Activated B cell treated with CpG ODN at 0.5 μM for 24 hours (primary cell): ENCODE measurements around the gene PDLIM4. TPM values are rescaled to one million over a fixed set of nuclear protein-coding genes. Genes with fewer than 3 reads are reported as not detected.

ENCODE experiments used
- ATAC-seq: fragments of 200-7000 bp; cut with Tn5 transposase; one replicate; pipeline ENCODE4 v1.10.0; 2021; ENCODE audit warnings: low read depth, mild to moderate bottlenecking, moderate library complexity
- CTCF ChIA-PET: fragments of 350-600 bp; sonication (Branson Sonifier 250); formaldehyde crosslinking; loops from one replicate; lab custom pipeline; 2021; ENCODE audit warnings: antibody characterized with exemption; lab: Charles Lee
- POLR2A ChIA-PET: fragments of 350-600 bp; sonication (Branson Sonifier 250); formaldehyde crosslinking; loops from one replicate; lab custom pipeline; 2021; ENCODE audit warnings: antibody characterized with exemption; lab: Charles Lee
- DNase-seq: peaks from one replicate; pipeline ENCODE4 v3.0.0; 2022
- H3K27ac Mint-ChIP-seq: one replicate; pipeline ENCODE4 v1.8.0; 2020; ENCODE audit warnings: mixed read lengths
- H3K27me3 Mint-ChIP-seq: one replicate; pipeline ENCODE4 v1.8.0; 2021; ENCODE audit warnings: mixed read lengths
- H3K36me3 Mint-ChIP-seq: one replicate; pipeline ENCODE4 v1.8.0; 2021; ENCODE audit warnings: low read depth, mixed read lengths
- H3K4me1 Mint-ChIP-seq: one replicate; pipeline ENCODE4 v1.8.0; 2021; ENCODE audit warnings: mixed read lengths
- H3K4me3 Mint-ChIP-seq: one replicate; pipeline ENCODE4 v1.8.0; 2020; ENCODE audit warnings: mild to moderate bottlenecking, mixed read lengths
- H3K9me3 Mint-ChIP-seq: one replicate; pipeline ENCODE4 v1.8.0; 2020; ENCODE audit warnings: mixed read lengths
- intact Hi-C: fragments of 100-400 bp; cut with micrococcal nuclease; formaldehyde crosslinking; loops from one replicate; pipeline ENCODE4 v1.15.1; 2024
- total RNA-seq: library from RNA; stranded (reverse); gene quantifications from 2 replicates; pipeline ENCODE4 v1.2.3, GENCODE V29; 2022
- TF ChIP-seq, protein P1 (sequence below): fragments of 200-600 bp; IDR thresholded peaks from one replicate; pipeline ENCODE4 v1.8.0; 2022; ENCODE audit warnings: antibody characterized with exemption, mild to moderate bottlenecking

Gene PDLIM4
- total RNA-seq, 1 donor from 2014 or later: not detected

DNA sequence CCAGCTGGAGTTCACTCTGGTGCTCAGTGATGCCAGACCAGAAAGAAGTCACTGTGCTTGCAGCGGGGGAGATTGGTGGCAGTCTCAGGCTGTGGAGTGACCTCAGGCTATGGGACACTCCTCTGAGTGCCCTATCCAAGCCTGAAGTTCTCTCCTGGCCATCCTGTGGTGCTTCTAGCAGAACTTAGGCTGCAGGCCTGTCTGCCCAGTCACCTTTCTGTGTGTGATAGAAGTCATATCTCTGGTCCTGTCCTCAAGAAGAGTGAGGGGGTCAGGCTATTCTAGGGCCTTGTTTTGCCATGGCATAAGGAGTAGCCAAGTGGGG lies 9.3 kb downstream of the PDLIM4 start:
- POLR2A ChIA-PET: no interaction called here
- no peaks in the 10 kb centered on the region for H3K36me3 Mint-ChIP-seq
- CTCF ChIA-PET: no interaction called here
- no peak for ATAC-seq
- H3K4me1 Mint-ChIP-seq: peaks cover 5% of the 10 kb centered on the region
- no peaks in the 10 kb centered on the region for H3K9me3 Mint-ChIP-seq
- DNase-seq: no peak
- no peak overlapping the region for H3K4me3 Mint-ChIP-seq
- intact Hi-C loops: no loop called here
- H3K27me3 Mint-ChIP-seq: peaks cover 2% of the 10 kb centered on the region
- TF ChIP-seq, protein P1, sequence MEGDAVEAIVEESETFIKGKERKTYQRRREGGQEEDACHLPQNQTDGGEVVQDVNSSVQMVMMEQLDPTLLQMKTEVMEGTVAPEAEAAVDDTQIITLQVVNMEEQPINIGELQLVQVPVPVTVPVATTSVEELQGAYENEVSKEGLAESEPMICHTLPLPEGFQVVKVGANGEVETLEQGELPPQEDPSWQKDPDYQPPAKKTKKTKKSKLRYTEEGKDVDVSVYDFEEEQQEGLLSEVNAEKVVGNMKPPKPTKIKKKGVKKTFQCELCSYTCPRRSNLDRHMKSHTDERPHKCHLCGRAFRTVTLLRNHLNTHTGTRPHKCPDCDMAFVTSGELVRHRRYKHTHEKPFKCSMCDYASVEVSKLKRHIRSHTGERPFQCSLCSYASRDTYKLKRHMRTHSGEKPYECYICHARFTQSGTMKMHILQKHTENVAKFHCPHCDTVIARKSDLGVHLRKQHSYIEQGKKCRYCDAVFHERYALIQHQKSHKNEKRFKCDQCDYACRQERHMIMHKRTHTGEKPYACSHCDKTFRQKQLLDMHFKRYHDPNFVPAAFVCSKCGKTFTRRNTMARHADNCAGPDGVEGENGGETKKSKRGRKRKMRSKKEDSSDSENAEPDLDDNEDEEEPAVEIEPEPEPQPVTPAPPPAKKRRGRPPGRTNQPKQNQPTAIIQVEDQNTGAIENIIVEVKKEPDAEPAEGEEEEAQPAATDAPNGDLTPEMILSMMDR: no peak
- H3K27ac Mint-ChIP-seq: no peak overlapping the region

DNA sequence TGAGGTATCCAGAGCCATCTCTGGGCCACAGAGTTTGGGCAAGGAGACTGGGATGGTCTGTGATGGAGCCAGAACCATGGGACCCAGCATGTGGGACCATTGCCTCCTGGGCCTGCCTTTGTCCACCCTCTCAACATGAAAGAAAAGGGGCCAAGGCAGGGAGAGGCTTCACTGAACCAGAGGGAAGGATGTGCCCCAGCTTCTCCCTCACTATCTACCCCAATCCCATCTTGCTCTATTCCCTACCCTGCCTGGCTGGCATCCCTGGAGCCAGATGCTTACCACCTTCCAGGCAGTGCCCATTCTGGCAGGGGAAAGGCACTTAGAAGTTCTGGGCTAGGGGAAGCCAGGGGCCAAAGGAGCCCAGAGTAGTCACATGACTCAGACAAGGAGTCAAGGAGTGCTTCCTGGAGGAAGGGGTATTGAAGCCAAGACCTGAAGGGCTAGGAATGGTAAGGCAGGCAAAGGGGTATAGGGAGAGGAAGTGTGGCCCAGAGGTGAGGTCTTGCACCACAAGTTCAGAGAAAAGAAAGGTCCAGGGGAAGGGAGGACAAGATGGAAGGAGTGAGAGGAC lies 9.8 kb downstream of the PDLIM4 start:
- intact Hi-C loops: no loop called here
- Mint-ChIP-seq H3K9me3 (no peaks in the 10 kb centered on the region), H3K27ac (no peak overlapping the region), H3K4me3 (no peak overlapping the region), H3K27me3 (peaks cover 2% of the 10 kb centered on the region), H3K36me3 (no peaks in the 10 kb centered on the region), H3K4me1 (peaks cover 5% of the 10 kb centered on the region)
- TF ChIP-seq, protein P1: no peak
- no peak for ATAC-seq
- ChIA-PET POLR2A (no interaction called here), CTCF (no interaction called here)
- DNase-seq: no peak

DNA sequence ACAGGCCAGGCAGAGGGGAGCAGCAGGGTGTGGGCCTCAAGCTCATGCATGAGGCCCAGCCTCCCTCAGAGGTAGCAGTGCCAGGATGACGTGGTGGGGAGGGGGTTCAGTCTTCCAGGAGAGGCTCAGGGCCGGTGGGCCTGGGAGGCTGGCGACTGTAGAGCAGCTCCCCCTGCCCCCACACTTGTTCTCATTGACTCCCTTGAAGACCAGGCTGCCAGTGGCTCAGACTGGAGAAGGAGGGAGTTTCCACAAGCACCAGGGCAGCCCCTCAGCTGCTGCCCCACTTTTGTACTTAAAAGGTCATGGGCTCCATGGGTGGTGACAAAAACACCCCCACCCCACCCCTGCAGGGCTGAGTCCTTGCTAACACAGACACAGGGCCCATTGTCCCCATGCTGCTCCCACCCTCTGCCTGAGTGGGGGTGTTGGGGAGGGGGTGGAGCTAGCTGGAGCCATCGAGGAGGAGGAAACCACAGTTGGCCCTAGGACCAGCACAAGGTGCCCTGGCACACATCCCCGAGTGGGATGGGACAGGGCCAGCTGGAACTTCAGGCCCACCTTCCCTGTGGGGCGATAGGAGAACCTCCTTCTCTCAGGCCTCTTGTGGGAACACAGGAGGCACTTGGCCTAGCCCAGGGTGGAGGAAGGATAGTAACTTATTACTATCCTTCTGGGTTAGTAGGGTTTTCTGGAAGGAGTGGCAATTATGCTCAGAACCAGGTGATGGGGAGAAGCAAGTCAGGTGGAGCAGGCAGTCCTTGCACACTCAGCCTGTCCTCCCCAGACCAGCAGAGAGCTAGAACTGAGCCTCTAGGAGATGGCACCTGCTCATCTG lies 10.7 kb downstream of the PDLIM4 start:
- no peaks in the 10 kb centered on the region for H3K9me3 Mint-ChIP-seq
- TF ChIP-seq, protein P1: no peak
- no peaks in the 10 kb centered on the region for H3K36me3 Mint-ChIP-seq
- ChIA-PET CTCF (no interaction called here), POLR2A (interaction anchor here (1.2 kb wide), 1 partner anchor 26 kb away, joined by 3 read pairs; the partner anchor contains the start of gene SLC22A4)
- no peak overlapping the region for H3K4me3 Mint-ChIP-seq
- intact Hi-C loops: no loop called here
- H3K27me3 Mint-ChIP-seq: peaks cover 6% of the 10 kb centered on the region
- ATAC-seq (no peak), DNase-seq (no peak)
- no peak overlapping the region for H3K27ac Mint-ChIP-seq
- H3K4me1 Mint-ChIP-seq: peaks cover 12% of the 10 kb centered on the region

- Mint-ChIP-seq H3K27ac (no peak overlapping the region), H3K9me3 (no peaks in the 10 kb centered on the region), H3K4me1 (peaks cover 12% of the 10 kb centered on the region), H3K27me3 (peaks cover 8% of the 10 kb centered on the region), H3K4me3 (no peak overlapping the region), H3K36me3 (no peaks in the 10 kb centered on the region)
- ATAC-seq (no peak), DNase-seq (no peak)
- TF ChIP-seq, protein P1: no peak
- POLR2A ChIA-PET: interaction anchor here (1.2 kb wide), 1 partner anchor 25 kb away, joined by 3 read pairs; the partner anchor contains the start of gene SLC22A4
- intact Hi-C loops: no loop called here
- CTCF ChIA-PET: no interaction called here
Observed at GRCh38 chr5:132268769-132269551, 11.5 kb downstream of the PDLIM4 start.
